ENCODE results near the gene HDAC5. TPM values are rescaled to one million over a fixed set of nuclear protein-coding genes. Genes with fewer than 3 reads are reported as not detected.
"Not testable (repeated sequence)": the region's sequence is repeated elsewhere in the genome, so short reads cannot be mapped to it uniquely, and the experiment has no call there.

HDAC5 gene
- polyA plus RNA-seq, 1 donor = 64.6 TPM

GRCh38 chr17:44132275-44132821, 8.9 kb upstream of the HDAC5 start:
- no peak for DNase-seq

DNA sequence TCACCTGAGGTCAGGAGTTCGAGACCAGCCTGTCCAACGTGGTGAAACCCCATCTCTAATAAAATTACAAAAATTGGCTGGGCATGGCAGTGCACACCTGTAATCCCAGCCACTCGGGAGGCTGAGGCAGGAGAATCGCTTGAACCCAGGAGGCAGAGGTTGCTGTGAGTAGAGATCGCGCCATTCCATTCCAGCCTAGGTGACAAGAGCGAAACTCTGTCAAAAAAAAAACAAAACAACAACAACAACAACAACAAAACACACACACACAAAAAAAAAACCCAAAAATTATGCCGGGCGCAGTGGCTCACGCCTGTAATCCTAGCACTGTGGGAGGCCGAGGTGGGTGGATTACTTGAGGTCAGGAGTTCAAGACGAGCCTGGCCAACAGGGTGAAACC, 7.9 kb upstream of the HDAC5 start:
- DNase-seq = not testable (repeated sequence)

DNA sequence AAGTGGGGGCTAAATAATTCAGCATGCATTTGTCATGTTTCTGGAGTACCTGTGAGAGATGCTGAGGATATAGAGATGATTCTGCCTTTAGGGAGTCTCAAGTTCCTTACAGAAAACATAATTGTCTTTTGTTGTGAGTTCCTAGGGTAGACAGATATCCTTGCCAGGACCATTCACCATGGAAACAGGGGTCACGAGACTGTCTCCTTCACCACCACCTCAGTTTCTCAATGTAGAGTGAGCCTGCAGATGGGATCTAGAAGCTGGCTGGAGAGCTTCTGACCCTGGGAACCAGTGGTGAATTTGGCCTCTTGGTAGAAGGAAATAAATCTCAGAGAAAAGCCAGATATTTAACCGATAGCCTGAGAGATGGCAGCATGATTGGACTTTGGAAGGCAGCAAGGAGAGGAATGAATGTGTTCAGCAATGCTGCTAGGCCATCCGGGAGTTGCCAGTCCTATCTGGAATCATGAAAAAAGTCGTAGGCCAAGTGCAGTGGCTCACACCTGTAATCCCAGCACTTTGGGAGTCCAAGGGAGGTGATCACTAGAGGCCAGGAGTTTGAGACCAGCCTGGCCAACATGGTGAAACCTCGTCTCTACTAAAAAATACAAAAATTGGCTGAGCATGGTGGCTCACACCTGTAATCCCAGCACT, 7.4 kb upstream of the HDAC5 start:
- DNase-seq = no peak

GRCh38 chr17:44128383-44128782, 4.9 kb upstream of the HDAC5 start:
- DNase-seq = no peak

DNA sequence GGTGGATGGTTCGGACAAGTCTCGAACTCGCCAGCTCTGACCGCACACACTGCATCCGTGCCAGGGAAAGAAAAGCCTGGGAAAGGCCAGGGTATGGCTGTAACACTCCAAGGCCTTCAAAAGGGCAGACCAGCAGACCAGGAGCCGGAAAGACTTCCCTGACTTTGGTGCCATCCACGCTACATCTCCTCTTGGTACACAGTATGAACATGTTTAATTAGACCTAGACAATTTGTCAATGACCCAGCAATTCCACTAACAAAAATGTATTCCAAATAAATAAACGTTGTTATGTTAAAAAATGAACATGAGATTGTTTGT, 637 bp upstream of the HDAC5 start:
- no peak for DNase-seq

DNA sequence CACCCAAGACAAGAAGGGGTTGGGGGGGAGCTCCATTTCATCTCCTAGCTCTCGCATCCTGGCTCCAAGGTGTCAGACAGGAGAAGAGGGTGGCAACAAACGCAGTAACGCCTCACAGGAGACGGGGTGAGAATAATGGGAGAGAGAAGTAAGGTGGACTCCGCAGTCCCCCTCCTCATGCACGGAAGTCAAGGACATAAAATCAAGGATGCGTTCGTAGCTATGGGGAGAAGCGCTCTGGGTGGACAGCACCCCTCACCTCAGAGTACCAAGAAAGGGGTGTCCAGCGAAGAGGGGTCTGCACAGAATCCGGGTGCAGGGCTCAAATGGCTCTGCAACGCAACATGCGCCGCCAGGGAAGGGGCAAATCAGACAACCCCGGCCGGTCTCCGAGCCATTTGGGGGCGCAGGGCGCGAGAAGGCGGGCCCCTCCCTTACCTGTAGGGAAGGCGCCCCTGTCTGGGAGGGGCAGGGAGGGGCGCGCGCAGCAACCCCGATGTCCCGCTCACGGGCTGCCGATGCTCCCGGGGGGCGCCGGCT, 555 bp downstream of the HDAC5 start:
- DNase-seq = no peak

DNA sequence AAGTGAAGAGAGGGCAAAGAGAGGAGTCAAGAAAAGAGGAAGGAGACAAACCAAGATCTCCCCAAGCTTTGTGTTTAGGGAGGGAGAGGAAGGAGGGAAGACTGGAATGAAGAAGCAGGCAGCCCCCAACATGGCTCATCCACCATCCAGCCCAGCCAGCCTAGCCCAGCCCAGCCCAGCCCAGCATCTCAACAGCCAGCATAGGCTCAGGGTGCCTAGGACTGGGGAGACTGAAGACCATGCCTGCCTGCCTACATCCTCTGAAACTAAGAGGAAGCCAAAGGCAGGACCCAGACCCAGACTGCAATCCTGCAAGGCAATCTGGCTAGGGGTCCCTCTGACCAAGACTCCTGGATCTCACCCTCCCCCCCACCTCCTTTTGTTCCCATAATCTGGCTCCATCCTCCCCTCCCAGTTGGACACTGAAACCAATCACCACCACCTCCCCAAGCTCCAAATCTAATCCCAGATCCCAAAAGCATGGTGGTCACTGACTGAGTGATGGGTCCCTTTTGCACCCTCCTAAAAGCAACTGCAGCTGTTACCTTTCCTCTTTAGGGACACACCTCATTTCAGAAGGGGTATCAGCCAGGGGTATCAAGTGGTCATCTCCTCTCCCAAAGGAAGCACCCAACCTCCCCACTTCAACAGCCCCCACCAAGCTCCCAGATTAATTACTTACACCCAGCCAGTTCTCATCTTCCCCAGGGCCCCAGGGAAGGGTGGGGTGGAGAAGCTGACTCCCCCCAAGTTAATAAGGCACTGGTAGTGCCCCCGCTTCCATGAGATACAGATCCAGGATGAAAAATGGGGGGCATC, 1.2 kb downstream of the HDAC5 start:
- no peak for DNase-seq

DNA sequence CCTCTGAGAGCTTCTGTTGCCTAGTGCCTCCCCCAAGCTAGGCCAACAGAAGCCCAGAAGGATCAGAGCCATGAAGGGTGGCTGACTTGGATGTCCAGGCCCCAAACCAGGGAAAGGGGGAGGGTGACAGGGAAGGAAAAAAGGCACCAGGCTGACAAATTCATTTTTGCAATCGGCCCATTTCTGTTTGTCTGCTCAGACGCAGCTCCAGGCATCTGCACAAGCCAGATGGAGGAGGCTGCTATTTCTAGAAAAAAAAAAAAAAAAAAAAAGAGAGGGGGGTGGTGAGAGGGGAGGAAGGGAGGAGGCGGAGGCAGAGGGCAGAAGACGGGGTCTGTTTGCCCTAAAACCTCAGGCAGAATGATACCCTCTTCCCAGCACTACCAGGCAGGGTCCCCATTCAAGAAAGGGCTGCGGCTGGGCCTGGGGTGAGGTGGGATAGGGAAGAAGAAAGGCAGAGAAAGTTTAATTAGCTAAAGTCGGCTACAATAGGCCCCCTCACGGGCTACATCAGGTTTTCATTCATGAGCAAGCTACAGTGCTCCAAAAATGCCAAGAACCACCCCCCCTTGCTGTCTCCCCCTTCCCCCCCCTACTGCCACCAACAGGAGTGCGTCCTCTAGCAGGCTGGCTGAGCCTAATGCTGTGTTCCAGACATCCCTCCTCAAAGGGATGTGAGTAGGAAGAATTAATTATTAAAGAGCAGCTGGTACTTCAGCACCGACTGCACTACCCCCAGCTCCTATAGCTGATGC, 2.4 kb downstream of the HDAC5 start:
- no peak for DNase-seq

DNA sequence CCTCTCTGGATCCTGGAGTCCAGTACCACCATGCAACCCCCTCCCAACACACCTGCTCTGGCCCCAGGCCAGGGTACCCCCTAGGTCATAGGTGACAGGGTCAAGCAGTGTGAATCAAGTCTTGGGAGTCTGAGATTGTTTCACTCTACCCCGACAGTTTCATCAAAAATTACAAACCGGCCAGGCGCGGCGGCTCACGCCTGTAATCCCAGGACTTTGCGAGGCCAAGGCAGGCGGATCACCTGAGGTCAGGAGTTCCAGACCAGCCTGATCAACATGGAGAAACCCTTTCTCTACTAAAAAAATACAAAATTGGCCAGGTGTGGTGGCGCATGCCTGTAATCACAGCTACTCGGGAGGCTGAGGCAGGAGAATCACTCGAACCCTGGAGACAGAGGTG, 3.2 kb downstream of the HDAC5 start:
- not testable (repeated sequence) for DNase-seq

DNA sequence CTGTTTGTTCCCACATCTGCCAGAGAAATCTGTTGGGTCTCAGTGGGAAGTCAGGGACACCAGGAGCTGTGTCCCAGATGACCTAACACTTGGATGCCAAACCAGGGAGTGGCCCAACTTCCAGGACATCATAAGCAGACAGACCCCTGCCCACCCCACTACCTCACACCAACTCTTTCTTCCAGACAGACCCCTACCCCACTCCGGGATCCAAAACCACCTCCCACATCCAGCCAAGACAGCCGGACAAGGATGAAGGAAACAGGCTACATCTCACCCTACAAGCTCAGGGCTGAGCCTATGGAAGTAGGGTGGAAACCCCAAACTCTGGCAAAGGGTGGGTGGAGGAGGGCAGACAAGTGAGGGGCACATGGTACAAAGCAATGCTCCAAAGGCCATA, 3.6 kb downstream of the HDAC5 start:
- no peak for DNase-seq

- no peak for DNase-seq
These were observed 4.4 kb downstream of the HDAC5 start for GRCh38 chr17:44119062-44119461.

- no peak for DNase-seq
These were observed 4.9 kb downstream of the HDAC5 start for GRCh38 chr17:44118427-44119050.

GRCh38 chr17:44117351-44117750, 6.1 kb downstream of the HDAC5 start:
- no peak for DNase-seq

DNA sequence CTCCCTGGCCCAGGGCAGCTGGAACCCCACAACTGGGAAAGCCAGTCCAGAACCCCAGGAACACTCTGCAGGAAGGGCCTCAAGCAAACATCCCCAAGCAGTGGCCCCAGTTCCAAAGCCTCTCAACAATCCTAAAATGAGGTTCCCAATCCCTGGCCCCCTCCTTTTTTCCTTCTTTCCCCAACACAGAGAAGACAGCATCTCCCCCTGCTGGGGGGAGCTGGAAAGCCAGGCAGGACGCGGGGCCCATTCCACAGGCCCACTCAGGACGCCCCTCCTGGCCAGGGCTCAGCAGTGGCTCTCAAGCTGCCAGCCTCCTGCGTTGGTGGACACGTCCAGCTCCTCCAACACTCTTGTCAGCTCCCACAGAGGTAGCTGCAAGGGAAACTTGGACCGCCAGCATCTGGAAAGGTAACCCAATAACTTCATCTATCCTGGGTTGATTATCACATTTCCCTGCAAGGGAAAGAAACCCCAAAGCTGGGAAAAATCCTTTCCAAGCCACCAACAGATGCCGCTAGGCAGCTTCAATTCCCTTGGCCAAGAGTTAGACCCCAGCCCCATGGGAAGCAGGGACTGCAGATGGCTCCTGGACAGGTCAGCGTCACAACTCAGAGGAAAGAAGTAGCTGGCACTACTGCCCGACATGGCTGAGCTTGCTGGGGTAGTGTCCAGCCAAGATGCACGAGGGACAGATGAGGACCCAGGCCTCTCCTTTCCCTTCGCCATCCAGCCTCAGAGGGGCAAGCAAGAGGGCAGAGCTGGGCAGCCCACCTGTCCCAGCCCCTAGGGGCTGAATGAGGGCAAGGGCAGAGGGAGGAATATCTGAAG, 7.6 kb downstream of the HDAC5 start:
- DNase-seq = no peak

- DNase-seq = no peak
These were observed 9.3 kb downstream of the HDAC5 start for GRCh38 chr17:44113868-44114840.

DNA sequence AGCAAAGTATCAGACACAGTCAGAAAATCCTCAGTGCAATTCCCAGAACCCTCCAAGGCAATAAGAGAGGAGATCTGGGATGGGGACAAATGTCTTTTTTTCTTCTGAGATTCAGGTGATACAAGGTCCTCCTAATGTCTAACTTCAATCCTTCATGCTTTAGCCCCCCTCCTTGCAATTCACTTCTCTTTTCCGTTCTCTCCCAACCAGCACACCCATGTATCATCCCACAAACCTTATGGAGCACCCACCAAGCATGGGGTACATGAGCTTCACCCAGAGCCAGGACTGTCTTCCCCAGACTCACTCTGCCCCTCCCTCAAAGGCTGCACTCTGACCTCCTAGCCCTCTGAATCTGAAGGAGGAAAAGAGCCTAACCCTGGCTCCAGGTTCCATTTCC, 10.1 kb downstream of the HDAC5 start:
- DNase-seq = no peak

DNA sequence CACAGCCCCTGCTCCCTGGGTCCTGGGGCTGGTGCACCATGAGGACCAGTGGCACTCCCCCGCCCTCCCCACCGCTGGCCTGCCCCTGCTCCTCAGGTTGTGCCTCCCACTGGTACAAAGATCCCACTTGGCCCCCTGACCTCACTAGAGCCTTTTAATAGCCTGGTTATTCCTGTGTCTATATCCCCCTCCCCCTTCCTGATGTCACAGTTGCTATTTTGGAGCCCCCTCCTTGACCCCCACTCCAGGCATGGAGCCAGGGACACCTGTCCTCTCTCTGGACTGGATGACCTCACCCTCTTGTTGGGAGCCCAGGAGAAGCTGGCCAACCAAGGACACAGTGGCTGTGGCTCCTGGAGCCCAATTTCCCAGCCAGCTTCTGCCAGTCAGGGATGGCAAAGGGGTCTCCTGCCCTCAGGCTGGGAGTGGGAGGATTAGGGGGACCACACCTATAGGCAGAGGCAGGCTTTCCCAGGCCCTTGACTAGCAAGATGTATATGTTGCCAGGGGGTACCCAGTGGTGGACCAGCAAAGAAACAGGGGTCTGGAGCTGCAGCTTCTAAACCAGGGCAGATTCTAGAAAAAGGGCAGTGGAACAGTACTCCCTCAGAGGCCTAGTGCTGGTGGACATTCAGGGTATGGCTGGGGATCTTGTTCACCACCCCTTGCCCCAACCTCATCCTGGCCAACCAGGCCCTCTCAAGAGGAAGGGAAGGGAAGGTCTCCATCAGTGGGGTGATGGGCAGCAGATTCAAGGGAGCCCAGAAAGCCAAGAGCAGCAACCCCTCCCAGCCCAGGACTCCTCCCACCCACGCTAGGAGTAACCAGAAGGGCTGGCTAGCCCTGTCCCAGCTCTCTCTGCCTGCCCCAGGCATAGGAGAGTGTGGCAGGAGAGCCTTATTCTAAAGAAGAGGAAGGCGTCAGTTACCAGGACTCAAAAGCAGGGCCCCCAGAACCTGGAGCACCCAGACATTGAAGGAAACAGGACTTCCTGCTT, 10.9 kb downstream of the HDAC5 start:
- no peak for DNase-seq

GRCh38 chr17:44111777-44112176, 11.7 kb downstream of the HDAC5 start:
- DNase-seq = no peak

Measured in hindlimb muscle (tissue), 1 donor.